Measurements from ENCODE around the gene KLHL18. TPM values are rescaled to one million over a fixed set of nuclear protein-coding genes. Genes with fewer than 3 reads are reported as not detected.

Gene KLHL18
- total RNA-seq (2022; extraction: Qiagen RNA extraction; ENCODE audit: low read depth) = 15.9 to 22.3 TPM (median 17.0 TPM) in 5 replicates

GRCh38 chr3:47282424-47283192 is at the start of gene KLHL18, which contains the start of gene KIF9:
TSS of gene KLHL18 (plus strand) at chr3:47282944. CDS start at chr3:47282966, 22 bp downstream.
TSS of gene KIF9 (minus strand) at chr3:47282799. CDS start at chr3:47277374, 5,425 bp downstream.

GRCh38 chr3:47380601-47381316 is 98.0 kb downstream of the KLHL18 start, which contains the start of gene PTPN23:
TSS of gene PTPN23 (plus strand) at chr3:47381021. CDS start at chr3:47381097, 76 bp downstream.

Other genes with a start within 250 kb of the KLHL18 start
- 17.7 to 27.3 TPM (median 18.5 TPM) in 5 replicates for gene SETD2, start 118.8 kb upstream of the KLHL18 start, total RNA-seq (2022; extraction: Qiagen RNA extraction; ENCODE audit: low read depth)
- gene KIF9, start 145 bp upstream of the KLHL18 start, total RNA-seq (2022; extraction: Qiagen RNA extraction; ENCODE audit: low read depth) = 18.4 to 22.2 TPM (median 19.6 TPM) in 5 replicates
- 20.9 to 28.4 TPM (median 22.8 TPM) in 5 replicates for gene PTPN23, start 98.1 kb downstream of the KLHL18 start, total RNA-seq (2022; extraction: Qiagen RNA extraction; ENCODE audit: low read depth)
- 22.5 to 31.5 TPM (median 27.5 TPM) in 5 replicates for gene SCAP, start 193.0 kb downstream of the KLHL18 start, total RNA-seq (2022; extraction: Qiagen RNA extraction; ENCODE audit: low read depth)
- gene ELP6, start 230.8 kb downstream of the KLHL18 start, total RNA-seq (2022; extraction: Qiagen RNA extraction; ENCODE audit: low read depth) = 26.7 to 29.6 TPM (median 28.7 TPM) in 5 replicates

All from A549 treated with CpdA at 1 μM for 4 hours (cell line).